Measurements from ENCODE around the gene EVA1C.
A peak's percentile ranks its signal among the peaks of the same experiment; 100 is the strongest.

DNA sequence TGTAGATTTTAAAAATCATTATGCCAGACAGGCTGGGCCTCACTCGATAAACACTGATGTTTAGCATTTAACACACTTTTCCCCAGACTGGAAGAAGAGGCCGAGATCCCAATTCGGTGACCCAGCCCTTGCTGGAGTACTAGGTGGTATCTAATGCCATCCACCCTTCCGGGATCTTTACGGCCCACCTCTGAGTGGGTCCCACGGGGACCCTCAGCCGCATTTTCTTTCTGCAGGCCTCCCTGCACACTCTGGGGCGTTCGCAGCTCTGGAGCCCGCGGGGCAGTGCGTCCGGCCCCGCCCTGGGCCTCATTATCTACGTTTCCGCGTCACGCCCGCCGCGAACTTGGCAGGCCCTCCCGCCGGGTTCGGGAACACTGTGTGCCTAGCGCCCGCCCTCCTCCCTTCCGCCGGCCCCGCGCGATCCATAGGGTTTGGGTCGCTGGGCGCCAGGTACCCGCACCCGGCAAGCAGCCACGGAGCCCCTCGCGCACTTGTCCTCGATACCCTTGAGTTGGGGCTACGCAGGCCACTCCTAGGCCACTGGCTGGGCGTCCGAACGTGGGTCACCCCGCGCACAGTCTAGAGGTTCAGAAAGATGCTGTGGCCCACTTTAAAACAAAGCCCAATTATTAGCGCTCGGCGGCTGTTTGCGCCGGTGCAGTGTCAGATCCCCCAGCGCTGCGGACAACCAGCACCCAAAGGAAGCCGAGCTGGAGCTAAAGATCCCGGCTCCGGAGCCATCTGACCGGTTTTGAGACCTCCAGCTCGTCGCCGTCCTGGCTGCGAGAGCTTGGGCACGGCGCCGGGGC, 950 bp upstream of the EVA1C start:
- TF ChIP-seq, protein P1, sequence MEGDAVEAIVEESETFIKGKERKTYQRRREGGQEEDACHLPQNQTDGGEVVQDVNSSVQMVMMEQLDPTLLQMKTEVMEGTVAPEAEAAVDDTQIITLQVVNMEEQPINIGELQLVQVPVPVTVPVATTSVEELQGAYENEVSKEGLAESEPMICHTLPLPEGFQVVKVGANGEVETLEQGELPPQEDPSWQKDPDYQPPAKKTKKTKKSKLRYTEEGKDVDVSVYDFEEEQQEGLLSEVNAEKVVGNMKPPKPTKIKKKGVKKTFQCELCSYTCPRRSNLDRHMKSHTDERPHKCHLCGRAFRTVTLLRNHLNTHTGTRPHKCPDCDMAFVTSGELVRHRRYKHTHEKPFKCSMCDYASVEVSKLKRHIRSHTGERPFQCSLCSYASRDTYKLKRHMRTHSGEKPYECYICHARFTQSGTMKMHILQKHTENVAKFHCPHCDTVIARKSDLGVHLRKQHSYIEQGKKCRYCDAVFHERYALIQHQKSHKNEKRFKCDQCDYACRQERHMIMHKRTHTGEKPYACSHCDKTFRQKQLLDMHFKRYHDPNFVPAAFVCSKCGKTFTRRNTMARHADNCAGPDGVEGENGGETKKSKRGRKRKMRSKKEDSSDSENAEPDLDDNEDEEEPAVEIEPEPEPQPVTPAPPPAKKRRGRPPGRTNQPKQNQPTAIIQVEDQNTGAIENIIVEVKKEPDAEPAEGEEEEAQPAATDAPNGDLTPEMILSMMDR (IDR thresholded peaks at IDR 0.05) = peak in 2 of 4 experiments; percentile 13 to 21
- peak; percentile 96 for TF ChIP-seq POLR2AphosphoS5 (IDR thresholded peaks at IDR 0.05)
